GM23338 (cell line): ENCODE measurements around the gene EFNA4. TPM values are rescaled to one million over a fixed set of nuclear protein-coding genes. Genes with fewer than 3 reads are reported as not detected.

ENCODE experiments used
- ATAC-seq: fragments of 200-7000 bp; cut with Tn5 transposase; 3 replicates; pipeline ENCODE4 v1.9.1; 2020
- DNase-seq: peaks from one replicate; pipeline ENCODE4 v3.0.0-alpha.2; 2015; ENCODE audit warnings: low spot score
- H2AFZ ChIP-seq: fragments of 200-600 bp; sonication (generic); 2 replicates; pipeline ENCODE4 v1.8.0; 2016; ENCODE audit warnings: antibody characterized with exemption, mild to moderate bottlenecking, moderate library complexity
- H3F3A ChIP-seq: fragments of 200-600 bp; sonication (generic); replicated peaks from 2 replicates; pipeline ENCODE4 v1.8.0; 2017; ENCODE audit warnings: antibody characterized with exemption, mixed run types, low read depth
- H3K27ac ChIP-seq: fragments of 200-600 bp; sonication (generic); 2 replicates; pipeline ENCODE4 v1.6.1; 2016; ENCODE audit warnings: low read depth
- H3K27me3 ChIP-seq: fragments of 200-600 bp; sonication (generic); 2 replicates; pipeline ENCODE4 v1.8.0; 2016; ENCODE audit warnings: mild to moderate bottlenecking, mixed run types, moderate library complexity; ENCODE audit not compliant: insufficient read depth
- H3K36me3 ChIP-seq: fragments of 200-600 bp; sonication (generic); 2 replicates; pipeline ENCODE4 v1.8.0; 2016; ENCODE audit warnings: mild to moderate bottlenecking; ENCODE audit not compliant: insufficient read depth
- H3K4me1 ChIP-seq: fragments of 200-600 bp; sonication (generic); 2 replicates; pipeline ENCODE4 v1.8.0; 2016; ENCODE audit warnings: mild to moderate bottlenecking, moderate library complexity; ENCODE audit not compliant: insufficient read depth
- H3K4me2 ChIP-seq: fragments of 200-600 bp; sonication (generic); 2 replicates; pipeline ENCODE4 v1.7.1; 2017; ENCODE audit warnings: mixed run types
- H3K4me3 ChIP-seq: fragments of 200-600 bp; sonication (generic); 2 replicates; pipeline ENCODE4 v1.6.1; 2016; ENCODE audit warnings: mixed run types
- H3K79me2 ChIP-seq: fragments of 200-600 bp; sonication (generic); replicated peaks from 2 replicates; pipeline ENCODE4 v1.8.0; 2017; ENCODE audit warnings: mild to moderate bottlenecking; ENCODE audit not compliant: insufficient read depth
- H3K9me2 ChIP-seq: fragments of 200-600 bp; sonication (generic); 2 replicates; pipeline ENCODE4 v1.8.0; 2017; ENCODE audit not compliant: insufficient read depth
- H4K20me1 ChIP-seq: fragments of 200-600 bp; sonication (generic); replicated peaks from 2 replicates; pipeline ENCODE4 v1.8.0; 2017; ENCODE audit warnings: mild to moderate bottlenecking; ENCODE audit not compliant: insufficient read depth
- H3K27ac Mint-ChIP-seq: 2 replicates; pipeline ENCODE4 v1.8.0; 2020; ENCODE audit warnings: inconsistent platforms, mild to moderate bottlenecking, moderate library complexity, mixed read lengths
- H3K27me3 Mint-ChIP-seq: 3 replicates; pipeline ENCODE4 v1.8.0; 2022; ENCODE audit warnings: low read depth, mild to moderate bottlenecking, moderate library complexity, mixed read lengths, inconsistent platforms; ENCODE audit not compliant: insufficient read depth, poor library complexity
- H3K36me3 Mint-ChIP-seq: 3 replicates; pipeline ENCODE4 v1.8.0; 2021; ENCODE audit warnings: low read depth, mild to moderate bottlenecking, inconsistent platforms, moderate library complexity, mixed read lengths
- H3K4me1 Mint-ChIP-seq: 3 replicates; pipeline ENCODE4 v1.8.0; 2020; ENCODE audit warnings: mild to moderate bottlenecking, inconsistent platforms, mixed read lengths
- H3K4me3 Mint-ChIP-seq: 3 replicates; pipeline ENCODE4 v1.8.0; 2021; ENCODE audit warnings: moderate library complexity, mild to moderate bottlenecking, inconsistent platforms, mixed read lengths
- H3K9me3 Mint-ChIP-seq: 3 replicates; pipeline ENCODE4 v1.8.0; 2020; ENCODE audit warnings: moderate library complexity, mild to moderate bottlenecking, inconsistent platforms, mixed read lengths
- CREB1 ChIP-seq: fragments of 250-450 bp; sonication (Bioruptor Pico); IDR thresholded peaks from 2 replicates; pipeline ENCODE4 v1.5.0; 2020; ENCODE audit warnings: low read depth, mild to moderate bottlenecking, moderate library complexity
- EZH2 ChIP-seq: fragments of 200-600 bp; sonication (generic); IDR thresholded peaks from one replicate; pipeline ENCODE4 v1.8.0; 2017; ENCODE audit warnings: antibody characterized with exemption, mild to moderate bottlenecking, low read depth; ENCODE audit not compliant: unreplicated experiment
- EZH2phosphoT487 ChIP-seq: fragments of 200-600 bp; sonication (generic); IDR thresholded peaks from one replicate; pipeline ENCODE4 v1.8.1; 2018; ENCODE audit warnings: antibody characterized with exemption; ENCODE audit not compliant: unreplicated experiment
- JUNB ChIP-seq: IDR thresholded peaks from one replicate; pipeline ENCODE4 v1.6.1; 2016; ENCODE audit warnings: antibody characterized with exemption; ENCODE audit not compliant: unreplicated experiment
- NANOG ChIP-seq: IDR thresholded peaks from 2 replicates; pipeline ENCODE4 v1.6.1; 2016; ENCODE audit warnings: antibody characterized with exemption, borderline replicate concordance
- POLR2AphosphoS5 ChIP-seq: IDR thresholded peaks from 2 replicates; pipeline ENCODE4 v1.6.1; 2016; ENCODE audit warnings: antibody characterized with exemption, low read depth
- STAT1 ChIP-seq: IDR thresholded peaks from one replicate; pipeline ENCODE4 v1.6.1; 2016; ENCODE audit warnings: antibody characterized with exemption; ENCODE audit not compliant: unreplicated experiment
- ZNF114 ChIP-seq: fragments of 250-450 bp; sonication (Bioruptor Pico); IDR thresholded peaks from 2 replicates; pipeline ENCODE4 v1.5.0; 2020; ENCODE audit warnings: mild to moderate bottlenecking, moderate library complexity
- ZNF331 ChIP-seq: fragments of 250-450 bp; sonication (Bioruptor Pico); IDR thresholded peaks from 2 replicates; pipeline ENCODE4 v1.5.0; 2020; ENCODE audit warnings: low read depth, mild to moderate bottlenecking, moderate library complexity
- polyA plus RNA-seq: library from polyadenylated mRNA; unstranded; fragments of >200 nt; fragmentation: Nextera tagmentation; extraction: Ambion mirVana; gene quantifications from 2 replicates; pipeline ENCODE4 v1.2.1, GENCODE V29; 2016
- total RNA-seq: library from RNA; depleted of rRNA; stranded (reverse); fragments of >200 nt; shearing (Covaris generic); gene quantifications from 2 replicates; pipeline ENCODE4 v1.2.3, GENCODE V29; 2014
- TF ChIP-seq, protein P1 (sequence below), 2 experiments: fragments of 200-600 bp in 1 of 2; sonication (generic) in 1 of 2; conservative IDR thresholded peaks; 2 replicates each; pipeline versions ENCODE4 v1.5.1 to v1.6.1; 2016 to 2017; ENCODE audit warnings: antibody characterized with exemption in 2 of 2, low read depth in 2 of 2, mild to moderate bottlenecking in 2 of 2, moderate library complexity in 1 of 2
- TF ChIP-seq, protein P2 (sequence below): IDR thresholded peaks from 2 replicates; pipeline ENCODE4 v1.6.1; 2016; ENCODE audit warnings: antibody characterized with exemption
- TF ChIP-seq, protein P3 (sequence below): IDR thresholded peaks from one replicate; pipeline ENCODE4 v1.6.1; 2018; ENCODE audit warnings: antibody characterized with exemption; ENCODE audit not compliant: unreplicated experiment
- TF ChIP-seq, protein P4 (sequence below): fragments of 250-450 bp; sonication (Bioruptor Pico); IDR thresholded peaks from 2 replicates; pipeline ENCODE4 v1.5.0; 2020; ENCODE audit warnings: mild to moderate bottlenecking, moderate library complexity

EFNA4 gene
- total and polyA plus RNA-seq, 2 experiments from 2014 or later = 11.1 to 22.9 TPM

DNA sequence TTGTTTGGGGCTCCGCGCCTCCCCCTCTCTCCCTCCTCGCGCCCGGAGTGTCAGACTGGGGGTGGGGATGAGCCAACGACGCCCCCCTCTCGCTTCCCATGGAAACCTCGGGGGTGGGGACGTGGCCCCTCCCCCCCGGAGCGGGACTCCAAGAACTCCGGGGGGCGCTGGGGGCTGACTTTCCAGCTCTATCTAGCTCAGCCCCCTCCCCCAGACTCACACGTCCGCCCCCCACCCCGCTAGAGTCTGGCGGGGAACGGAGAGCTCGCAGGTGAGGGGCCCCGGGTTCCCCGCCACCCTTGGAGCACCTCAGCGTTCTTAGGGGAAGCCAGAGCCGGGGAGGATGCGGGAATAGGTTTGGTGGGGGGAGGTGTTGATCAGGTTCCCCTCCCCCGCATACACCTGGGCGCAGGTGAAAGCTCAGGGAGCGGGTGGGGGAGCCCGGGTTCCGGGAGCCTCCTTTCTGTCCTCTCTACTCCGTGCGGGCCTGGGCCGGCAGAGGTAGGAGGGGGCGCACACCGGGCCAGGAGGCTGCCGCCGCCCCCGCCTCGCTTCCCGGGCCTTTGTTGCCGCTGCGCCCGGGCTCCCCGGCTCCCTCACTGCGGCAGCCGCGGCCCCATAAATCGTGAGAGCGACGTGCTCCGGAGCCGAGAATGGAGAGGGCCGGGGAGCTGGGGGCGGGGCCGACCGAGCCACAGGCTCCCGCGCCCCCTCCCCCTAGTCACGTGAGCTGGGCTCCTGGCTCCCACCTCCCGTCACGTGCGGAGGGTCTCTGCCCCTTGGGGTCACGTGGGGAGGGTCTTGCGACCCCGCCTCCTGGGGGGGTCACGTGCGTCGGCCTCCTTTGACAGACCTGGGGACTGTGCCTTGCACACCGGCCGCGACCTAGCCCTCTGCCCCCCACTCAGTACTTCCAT is 17.0 kb downstream of the EFNA4 start:
- Mint-ChIP-seq H3K9me3 (no peaks in the 10 kb centered on the region), H3K4me3 (peak overlapping the region; percentile 80), H3K4me1 (peaks cover 35% of the 10 kb centered on the region), H3K27me3 (peaks cover 81% of the 10 kb centered on the region), H3K36me3 (no peaks in the 10 kb centered on the region; the same call in 2 of the 3 replicates), H3K27ac (no peak overlapping the region)
- Histone ChIP-seq H3K4me2 (peak overlapping the region; percentile 92), H3K9me2 (no peaks in the 10 kb centered on the region), H3K4me1 (peaks cover 25% of the 10 kb centered on the region), H4K20me1 (peaks cover 6% of the 10 kb centered on the region; the same call in 1 of the 2 replicates), H3F3A (peaks cover 18% of the 10 kb centered on the region; the same call in 1 of the 2 replicates), H3K27me3 (peaks cover 82% of the 10 kb centered on the region), H2AFZ (peak overlapping the region; percentile 86; the same call in 1 of the 2 replicates), H3K27ac (no peak overlapping the region), H3K79me2 (no peaks in the 10 kb centered on the region), H3K4me3 (peak overlapping the region; percentile 83), H3K36me3 (no peaks in the 10 kb centered on the region)
- DNase-seq (peak; percentile 98), ATAC-seq (peak; percentile 11)
- TF ChIP-seq ZNF331 (CRISPR knock-in tag) = no peak
- no peak for TF ChIP-seq NANOG
- TF ChIP-seq, protein P1, sequence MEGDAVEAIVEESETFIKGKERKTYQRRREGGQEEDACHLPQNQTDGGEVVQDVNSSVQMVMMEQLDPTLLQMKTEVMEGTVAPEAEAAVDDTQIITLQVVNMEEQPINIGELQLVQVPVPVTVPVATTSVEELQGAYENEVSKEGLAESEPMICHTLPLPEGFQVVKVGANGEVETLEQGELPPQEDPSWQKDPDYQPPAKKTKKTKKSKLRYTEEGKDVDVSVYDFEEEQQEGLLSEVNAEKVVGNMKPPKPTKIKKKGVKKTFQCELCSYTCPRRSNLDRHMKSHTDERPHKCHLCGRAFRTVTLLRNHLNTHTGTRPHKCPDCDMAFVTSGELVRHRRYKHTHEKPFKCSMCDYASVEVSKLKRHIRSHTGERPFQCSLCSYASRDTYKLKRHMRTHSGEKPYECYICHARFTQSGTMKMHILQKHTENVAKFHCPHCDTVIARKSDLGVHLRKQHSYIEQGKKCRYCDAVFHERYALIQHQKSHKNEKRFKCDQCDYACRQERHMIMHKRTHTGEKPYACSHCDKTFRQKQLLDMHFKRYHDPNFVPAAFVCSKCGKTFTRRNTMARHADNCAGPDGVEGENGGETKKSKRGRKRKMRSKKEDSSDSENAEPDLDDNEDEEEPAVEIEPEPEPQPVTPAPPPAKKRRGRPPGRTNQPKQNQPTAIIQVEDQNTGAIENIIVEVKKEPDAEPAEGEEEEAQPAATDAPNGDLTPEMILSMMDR (conservative IDR thresholded peaks at IDR 0.05; ENCODE audit: low read depth in 2 of 2) = no peak
- TF ChIP-seq CREB1 (CRISPR knock-in tag) = peak; percentile 57; the same call in 1 of the 2 replicates
- TF ChIP-seq, protein P2, sequence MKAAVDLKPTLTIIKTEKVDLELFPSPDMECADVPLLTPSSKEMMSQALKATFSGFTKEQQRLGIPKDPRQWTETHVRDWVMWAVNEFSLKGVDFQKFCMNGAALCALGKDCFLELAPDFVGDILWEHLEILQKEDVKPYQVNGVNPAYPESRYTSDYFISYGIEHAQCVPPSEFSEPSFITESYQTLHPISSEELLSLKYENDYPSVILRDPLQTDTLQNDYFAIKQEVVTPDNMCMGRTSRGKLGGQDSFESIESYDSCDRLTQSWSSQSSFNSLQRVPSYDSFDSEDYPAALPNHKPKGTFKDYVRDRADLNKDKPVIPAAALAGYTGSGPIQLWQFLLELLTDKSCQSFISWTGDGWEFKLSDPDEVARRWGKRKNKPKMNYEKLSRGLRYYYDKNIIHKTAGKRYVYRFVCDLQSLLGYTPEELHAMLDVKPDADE = no peak
- TF ChIP-seq STAT1 = no peak
- TF ChIP-seq EZH2 = peak; percentile 13
- TF ChIP-seq, protein P3, sequence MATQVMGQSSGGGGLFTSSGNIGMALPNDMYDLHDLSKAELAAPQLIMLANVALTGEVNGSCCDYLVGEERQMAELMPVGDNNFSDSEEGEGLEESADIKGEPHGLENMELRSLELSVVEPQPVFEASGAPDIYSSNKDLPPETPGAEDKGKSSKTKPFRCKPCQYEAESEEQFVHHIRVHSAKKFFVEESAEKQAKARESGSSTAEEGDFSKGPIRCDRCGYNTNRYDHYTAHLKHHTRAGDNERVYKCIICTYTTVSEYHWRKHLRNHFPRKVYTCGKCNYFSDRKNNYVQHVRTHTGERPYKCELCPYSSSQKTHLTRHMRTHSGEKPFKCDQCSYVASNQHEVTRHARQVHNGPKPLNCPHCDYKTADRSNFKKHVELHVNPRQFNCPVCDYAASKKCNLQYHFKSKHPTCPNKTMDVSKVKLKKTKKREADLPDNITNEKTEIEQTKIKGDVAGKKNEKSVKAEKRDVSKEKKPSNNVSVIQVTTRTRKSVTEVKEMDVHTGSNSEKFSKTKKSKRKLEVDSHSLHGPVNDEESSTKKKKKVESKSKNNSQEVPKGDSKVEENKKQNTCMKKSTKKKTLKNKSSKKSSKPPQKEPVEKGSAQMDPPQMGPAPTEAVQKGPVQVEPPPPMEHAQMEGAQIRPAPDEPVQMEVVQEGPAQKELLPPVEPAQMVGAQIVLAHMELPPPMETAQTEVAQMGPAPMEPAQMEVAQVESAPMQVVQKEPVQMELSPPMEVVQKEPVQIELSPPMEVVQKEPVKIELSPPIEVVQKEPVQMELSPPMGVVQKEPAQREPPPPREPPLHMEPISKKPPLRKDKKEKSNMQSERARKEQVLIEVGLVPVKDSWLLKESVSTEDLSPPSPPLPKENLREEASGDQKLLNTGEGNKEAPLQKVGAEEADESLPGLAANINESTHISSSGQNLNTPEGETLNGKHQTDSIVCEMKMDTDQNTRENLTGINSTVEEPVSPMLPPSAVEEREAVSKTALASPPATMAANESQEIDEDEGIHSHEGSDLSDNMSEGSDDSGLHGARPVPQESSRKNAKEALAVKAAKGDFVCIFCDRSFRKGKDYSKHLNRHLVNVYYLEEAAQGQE = no peak
- TF ChIP-seq, protein P4, sequence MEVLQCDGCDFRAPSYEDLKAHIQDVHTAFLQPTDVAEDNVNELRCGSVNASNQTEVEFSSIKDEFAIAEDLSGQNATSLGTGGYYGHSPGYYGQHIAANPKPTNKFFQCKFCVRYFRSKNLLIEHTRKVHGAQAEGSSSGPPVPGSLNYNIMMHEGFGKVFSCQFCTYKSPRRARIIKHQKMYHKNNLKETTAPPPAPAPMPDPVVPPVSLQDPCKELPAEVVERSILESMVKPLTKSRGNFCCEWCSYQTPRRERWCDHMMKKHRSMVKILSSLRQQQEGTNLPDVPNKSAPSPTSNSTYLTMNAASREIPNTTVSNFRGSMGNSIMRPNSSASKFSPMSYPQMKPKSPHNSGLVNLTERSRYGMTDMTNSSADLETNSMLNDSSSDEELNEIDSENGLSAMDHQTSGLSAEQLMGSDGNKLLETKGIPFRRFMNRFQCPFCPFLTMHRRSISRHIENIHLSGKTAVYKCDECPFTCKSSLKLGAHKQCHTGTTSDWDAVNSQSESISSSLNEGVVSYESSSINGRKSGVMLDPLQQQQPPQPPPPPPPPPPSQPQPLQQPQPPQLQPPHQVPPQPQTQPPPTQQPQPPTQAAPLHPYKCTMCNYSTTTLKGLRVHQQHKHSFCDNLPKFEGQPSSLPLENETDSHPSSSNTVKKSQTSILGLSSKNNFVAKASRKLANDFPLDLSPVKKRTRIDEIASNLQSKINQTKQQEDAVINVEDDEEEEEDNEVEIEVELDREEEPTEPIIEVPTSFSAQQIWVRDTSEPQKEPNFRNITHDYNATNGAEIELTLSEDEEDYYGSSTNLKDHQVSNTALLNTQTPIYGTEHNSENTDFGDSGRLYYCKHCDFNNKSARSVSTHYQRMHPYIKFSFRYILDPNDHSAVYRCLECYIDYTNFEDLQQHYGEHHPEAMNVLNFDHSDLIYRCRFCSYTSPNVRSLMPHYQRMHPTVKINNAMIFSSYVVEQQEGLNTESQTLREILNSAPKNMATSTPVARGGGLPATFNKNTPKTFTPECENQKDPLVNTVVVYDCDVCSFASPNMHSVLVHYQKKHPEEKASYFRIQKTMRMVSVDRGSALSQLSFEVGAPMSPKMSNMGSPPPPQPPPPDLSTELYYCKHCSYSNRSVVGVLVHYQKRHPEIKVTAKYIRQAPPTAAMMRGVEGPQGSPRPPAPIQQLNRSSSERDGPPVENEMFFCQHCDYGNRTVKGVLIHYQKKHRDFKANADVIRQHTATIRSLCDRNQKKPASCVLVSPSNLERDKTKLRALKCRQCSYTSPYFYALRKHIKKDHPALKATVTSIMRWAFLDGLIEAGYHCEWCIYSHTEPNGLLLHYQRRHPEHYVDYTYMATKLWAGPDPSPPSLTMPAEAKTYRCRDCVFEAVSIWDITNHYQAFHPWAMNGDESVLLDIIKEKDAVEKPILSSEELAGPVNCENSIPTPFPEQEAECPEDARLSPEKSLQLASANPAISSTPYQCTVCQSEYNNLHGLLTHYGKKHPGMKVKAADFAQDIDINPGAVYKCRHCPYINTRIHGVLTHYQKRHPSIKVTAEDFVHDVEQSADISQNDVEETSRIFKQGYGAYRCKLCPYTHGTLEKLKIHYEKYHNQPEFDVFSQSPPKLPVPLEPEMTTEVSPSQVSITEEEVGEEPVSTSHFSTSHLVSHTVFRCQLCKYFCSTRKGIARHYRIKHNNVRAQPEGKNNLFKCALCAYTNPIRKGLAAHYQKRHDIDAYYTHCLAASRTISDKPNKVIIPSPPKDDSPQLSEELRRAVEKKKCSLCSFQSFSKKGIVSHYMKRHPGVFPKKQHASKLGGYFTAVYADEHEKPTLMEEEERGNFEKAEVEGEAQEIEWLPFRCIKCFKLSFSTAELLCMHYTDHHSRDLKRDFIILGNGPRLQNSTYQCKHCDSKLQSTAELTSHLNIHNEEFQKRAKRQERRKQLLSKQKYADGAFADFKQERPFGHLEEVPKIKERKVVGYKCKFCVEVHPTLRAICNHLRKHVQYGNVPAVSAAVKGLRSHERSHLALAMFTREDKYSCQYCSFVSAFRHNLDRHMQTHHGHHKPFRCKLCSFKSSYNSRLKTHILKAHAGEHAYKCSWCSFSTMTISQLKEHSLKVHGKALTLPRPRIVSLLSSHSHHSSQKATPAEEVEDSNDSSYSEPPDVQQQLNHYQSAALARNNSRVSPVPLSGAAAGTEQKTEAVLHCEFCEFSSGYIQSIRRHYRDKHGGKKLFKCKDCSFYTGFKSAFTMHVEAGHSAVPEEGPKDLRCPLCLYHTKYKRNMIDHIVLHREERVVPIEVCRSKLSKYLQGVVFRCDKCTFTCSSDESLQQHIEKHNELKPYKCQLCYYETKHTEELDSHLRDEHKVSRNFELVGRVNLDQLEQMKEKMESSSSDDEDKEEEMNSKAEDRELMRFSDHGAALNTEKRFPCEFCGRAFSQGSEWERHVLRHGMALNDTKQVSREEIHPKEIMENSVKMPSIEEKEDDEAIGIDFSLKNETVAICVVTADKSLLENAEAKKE (CRISPR knock-in tag) = no peak
- no peak for TF ChIP-seq ZNF114 (CRISPR knock-in tag)
- TF ChIP-seq POLR2AphosphoS5 = peak; percentile 62
- TF ChIP-seq EZH2phosphoT487 = no peak
- TF ChIP-seq JUNB = no peak
